Transverse colon (tissue), 4 donors: ENCODE data around the gene PDXK. TPM values are rescaled to one million over a fixed set of nuclear protein-coding genes. Genes with fewer than 3 reads are reported as not detected.

Experiments
- DNase-seq: peaks from one replicate; pipeline ENCODE4 v3.0.0-alpha.2; 2019
- H3K27ac ChIP-seq, 4 donors: fragments of 200-600 bp; sonication (generic); 2 replicates each; pipeline ENCODE4 v1.5.1; 2016 to 2018; ENCODE audit warnings: inconsistent platforms in 4 of 4
- H3K27me3 ChIP-seq: fragments of 200-600 bp; sonication (generic); 2 replicates; pipeline ENCODE4 v1.5.1; 2017; ENCODE audit warnings: inconsistent platforms
- H3K36me3 ChIP-seq, 4 donors: fragments of 200-600 bp; sonication (generic); 2 replicates each; pipeline ENCODE4 v1.5.1; 2017 to 2019; ENCODE audit warnings: inconsistent platforms in 4 of 4
- H3K4me1 ChIP-seq, 4 donors: fragments of 200-600 bp; sonication (generic); 2 replicates each; pipeline ENCODE4 v1.5.1; 2017 to 2020; ENCODE audit warnings: inconsistent platforms in 4 of 4
- H3K4me3 ChIP-seq, 4 donors: fragments of 200-600 bp; sonication (generic); 1 replicate in 1 of 4; 2 replicates in 3 of 4; pipeline versions ENCODE4 v1.5.1 to v1.6.1; 2017 to 2019; ENCODE audit warnings: inconsistent platforms in 4 of 4
- H3K9me3 ChIP-seq, 2 donors: fragments of 200-600 bp; sonication (generic); 2 replicates each; pipeline ENCODE4 v1.5.1; 2017 to 2019; ENCODE audit warnings: inconsistent platforms in 2 of 2
- EP300 ChIP-seq: sonication (generic); formaldehyde crosslinking; IDR thresholded peaks from one replicate; pipeline ENCODE4 v1.6.1; 2017; ENCODE audit warnings: antibody characterized with exemption, low read depth
- POLR2A ChIP-seq: fragments of 450-650 bp; IDR thresholded peaks from one replicate; pipeline ENCODE4 v1.6.1; 2016; ENCODE audit warnings: antibody characterized with exemption, mild to moderate bottlenecking, moderate library complexity
- POLR2AphosphoS5 ChIP-seq, 3 donors: sonication (generic); formaldehyde crosslinking; IDR thresholded peaks; one replicate each; pipeline ENCODE4 v1.6.1; 2016; ENCODE audit warnings: antibody characterized with exemption in 3 of 3
- WGBS, 2 donors: methylation state at CpG; one replicate each; pipeline ENCODE4 v1.1.5; 2018; ENCODE audit warnings: low coverage in 1 of 2; 5-methylcytosine and 5-hydroxymethylcytosine counted together
- in situ Hi-C, 4 donors: fragments of 200-750 bp; cut with MboI; loops; one replicate each; pipeline versions ENCODE4 v1.15.0 to v1.15.1; 2017; ENCODE audit warnings: low sequenced_read_pairs in 3 of 4, low pct_ligation_motif_present in 1 of 4, low pct_unique_long_range_greater_than_20kb in 1 of 4
- intact Hi-C: fragments of 100-400 bp; cut with DNase I; formaldehyde crosslinking; loops from one replicate; pipeline ENCODE4 v1.15.1; 2023; ENCODE audit warnings: low total_unique reads
- total RNA-seq, 4 donors: library from RNA; depleted of rRNA; stranded (reverse); fragments of >200 nt; gene quantifications; one replicate each; pipeline ENCODE4 v1.1.0, GENCODE V29; 2016
- TF ChIP-seq, protein P1 (sequence below), 5 experiments: fragments of 200-600 bp in 3 of 5; fragments of 450-650 bp in 2 of 5; sonication (generic) in 3 of 5; IDR thresholded peaks; 1 replicate in 2 of 5; 2 replicates in 3 of 5; pipeline ENCODE4 v1.5.1; 2016 to 2017; ENCODE audit warnings: antibody characterized with exemption in 5 of 5, inconsistent platforms in 3 of 5, mild to moderate bottlenecking in 2 of 5, moderate library complexity in 1 of 5

PDXK gene
- total RNA-seq, 4 donors from 2014 or later: 85.8 to 117 (median 103) TPM

GRCh38 chr21:43767984-43768867, 49.3 kb downstream of the PDXK start:
- Histone ChIP-seq H3K36me3 (peaks cover 0 to under 1% (median 0%) of the 10 kb centered on the region in 4 donors), H3K27me3 (no peaks in the 10 kb centered on the region), H3K9me3 (no peaks in the 10 kb centered on the region), H3K4me1 (peaks cover 13 to 24% (median 16%) of the 10 kb centered on the region in 4 donors), H3K27ac (peak overlapping the region; percentile 44 to 65 (median 61)), H3K4me3 (no peak overlapping the region)
- in situ Hi-C loops (no loop called here), intact Hi-C loops (no loop called here)
- TF ChIP-seq, protein P1, sequence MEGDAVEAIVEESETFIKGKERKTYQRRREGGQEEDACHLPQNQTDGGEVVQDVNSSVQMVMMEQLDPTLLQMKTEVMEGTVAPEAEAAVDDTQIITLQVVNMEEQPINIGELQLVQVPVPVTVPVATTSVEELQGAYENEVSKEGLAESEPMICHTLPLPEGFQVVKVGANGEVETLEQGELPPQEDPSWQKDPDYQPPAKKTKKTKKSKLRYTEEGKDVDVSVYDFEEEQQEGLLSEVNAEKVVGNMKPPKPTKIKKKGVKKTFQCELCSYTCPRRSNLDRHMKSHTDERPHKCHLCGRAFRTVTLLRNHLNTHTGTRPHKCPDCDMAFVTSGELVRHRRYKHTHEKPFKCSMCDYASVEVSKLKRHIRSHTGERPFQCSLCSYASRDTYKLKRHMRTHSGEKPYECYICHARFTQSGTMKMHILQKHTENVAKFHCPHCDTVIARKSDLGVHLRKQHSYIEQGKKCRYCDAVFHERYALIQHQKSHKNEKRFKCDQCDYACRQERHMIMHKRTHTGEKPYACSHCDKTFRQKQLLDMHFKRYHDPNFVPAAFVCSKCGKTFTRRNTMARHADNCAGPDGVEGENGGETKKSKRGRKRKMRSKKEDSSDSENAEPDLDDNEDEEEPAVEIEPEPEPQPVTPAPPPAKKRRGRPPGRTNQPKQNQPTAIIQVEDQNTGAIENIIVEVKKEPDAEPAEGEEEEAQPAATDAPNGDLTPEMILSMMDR (IDR thresholded peaks at IDR 0.05): no peak
- no peak for TF ChIP-seq POLR2AphosphoS5 (IDR thresholded peaks at IDR 0.05)
- no peak for TF ChIP-seq EP300
- peak; percentile 11 for TF ChIP-seq POLR2A
- WGBS, 2 donors: 67% methylated on average over 34 of the region's 34 CpGs; no CpG with 5 or more reads in 1 of the 2 donors
- DNase-seq: peak; percentile 82

- 72% methylated on average over 7 of the region's 8 CpGs; no CpG with 5 or more reads in 1 of the 2 donors for WGBS, 2 donors
Measured at GRCh38 chr21:43768868-43769167, 49.9 kb downstream of the PDXK start.

DNA sequence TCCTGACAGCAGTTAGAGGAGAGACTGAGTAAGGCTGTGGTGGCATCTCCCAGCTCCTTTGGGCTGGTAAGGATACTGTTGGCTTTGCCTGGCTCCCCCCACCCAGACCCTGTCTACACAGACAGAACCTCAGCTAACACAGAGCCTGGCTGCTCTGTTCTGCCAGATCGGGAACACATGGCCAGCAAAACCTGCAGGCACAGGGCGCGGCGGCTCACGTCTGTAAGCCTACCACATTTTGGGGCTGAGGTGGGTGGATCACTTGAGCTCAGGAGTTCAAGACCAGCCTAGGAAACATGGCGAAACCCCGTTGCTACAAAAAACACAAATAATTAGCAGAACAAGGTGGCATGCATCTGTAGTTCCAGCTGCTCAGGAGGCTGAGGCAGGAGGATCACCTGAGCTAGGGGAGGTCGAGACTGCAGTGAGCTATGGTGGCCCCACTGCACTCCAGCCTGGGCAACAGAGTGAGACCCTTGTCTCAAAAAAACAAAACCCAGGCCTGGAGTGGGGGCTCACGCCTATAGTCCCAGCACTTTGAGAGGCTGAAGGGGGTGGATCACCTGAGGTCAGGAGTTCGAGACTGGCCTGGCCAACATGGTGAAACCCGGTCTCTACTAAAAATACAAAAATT, 50.5 kb downstream of the PDXK start:
- no peak overlapping the region for H3K27ac ChIP-seq
- H3K4me1 ChIP-seq: peaks cover 13 to 26% (median 16%) of the 10 kb centered on the region in 4 donors
- 89 to 96% methylated on average over 5 to 11 of the region's 11 CpGs for WGBS, 2 donors
- in situ Hi-C loops: no loop called here
- H3K4me3 ChIP-seq: no peak overlapping the region
- H3K27me3 ChIP-seq: no peaks in the 10 kb centered on the region
- peaks cover 0 to 11% (median 4%) of the 10 kb centered on the region in 4 donors for H3K36me3 ChIP-seq
- TF ChIP-seq EP300: no peak
- no peak for TF ChIP-seq POLR2AphosphoS5 (IDR thresholded peaks at IDR 0.05)
- TF ChIP-seq, protein P1 (IDR thresholded peaks at IDR 0.05): no peak
- TF ChIP-seq POLR2A: no peak
- no peak for DNase-seq
- intact Hi-C loops: no loop called here
- H3K9me3 ChIP-seq: no peaks in the 10 kb centered on the region

More at GRCh38 chr21:43768868-43769167, 49.9 kb downstream of the PDXK start:
- intact Hi-C loops (no loop called here), in situ Hi-C loops (no loop called here)
- H3K4me1 ChIP-seq: peaks cover 13 to 24% (median 16%) of the 10 kb centered on the region in 4 donors
- H3K36me3 ChIP-seq: peaks cover 0 to 6% (median 3%) of the 10 kb centered on the region in 4 donors
- H3K27me3 ChIP-seq: no peaks in the 10 kb centered on the region
- no peak overlapping the region for H3K4me3 ChIP-seq
- peak overlapping the region in 2 of 4 donors; percentile 58 to 64 for H3K27ac ChIP-seq
- DNase-seq: no peak
- no peaks in the 10 kb centered on the region for H3K9me3 ChIP-seq
- TF ChIP-seq POLR2AphosphoS5 (IDR thresholded peaks at IDR 0.05): no peak
- TF ChIP-seq EP300: no peak
- no peak for TF ChIP-seq POLR2A
- TF ChIP-seq, protein P1 (IDR thresholded peaks at IDR 0.05): no peak

DNA sequence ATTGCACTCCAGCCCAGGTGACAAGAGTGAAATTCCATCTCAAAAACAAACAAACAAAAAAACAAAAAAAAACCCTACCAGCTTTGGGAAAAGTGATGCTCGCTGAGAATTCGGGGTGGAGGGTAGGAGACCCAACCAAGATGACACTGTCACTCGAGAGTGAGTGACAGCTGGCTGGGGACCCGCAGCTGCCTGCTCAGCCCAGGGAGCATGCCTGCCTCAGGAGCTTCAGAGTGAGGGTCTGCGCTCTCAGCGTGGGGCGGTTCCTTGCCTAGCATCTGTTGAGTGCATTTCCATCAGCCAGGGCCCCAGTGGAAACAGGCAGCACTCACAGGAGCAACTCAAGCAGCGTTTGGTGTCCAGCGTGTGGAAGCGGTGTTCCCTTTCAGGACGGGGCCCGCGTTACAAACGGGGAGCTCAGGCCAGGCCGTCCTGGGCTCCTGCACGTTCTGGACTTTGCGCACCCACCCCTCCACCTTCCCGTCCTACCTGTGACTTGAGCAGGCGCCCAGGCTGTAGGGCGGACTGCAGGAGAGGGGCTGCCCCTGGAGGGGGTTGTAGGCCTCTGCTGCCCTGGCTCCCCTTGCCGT, 51.2 kb downstream of the PDXK start:
- WGBS, 2 donors: 88% methylated on average over 20 of the region's 21 CpGs; no CpG with 5 or more reads in 1 of the 2 donors
- no peak for DNase-seq
- TF ChIP-seq, protein P1 (IDR thresholded peaks at IDR 0.05): no peak
- no peak for TF ChIP-seq EP300
- TF ChIP-seq POLR2AphosphoS5 (IDR thresholded peaks at IDR 0.05): no peak
- no peak for TF ChIP-seq POLR2A
- in situ Hi-C loops (no loop called here), intact Hi-C loops (no loop called here)
- no peak overlapping the region for H3K27ac ChIP-seq
- peaks cover 0 to 11% (median 4%) of the 10 kb centered on the region in 4 donors for H3K36me3 ChIP-seq
- H3K9me3 ChIP-seq: no peaks in the 10 kb centered on the region
- no peaks in the 10 kb centered on the region for H3K27me3 ChIP-seq
- peaks cover 16 to 33% (median 22%) of the 10 kb centered on the region in 4 donors for H3K4me1 ChIP-seq
- no peak overlapping the region for H3K4me3 ChIP-seq
